GM12878 (cell line): ENCODE results near the gene RBM10.

Experiments
- ATF2 ChIP-seq: IDR thresholded peaks from 2 replicates; pipeline ENCODE4 v1.6.1; 2012; ENCODE audit warnings: low read length, inconsistent platforms
- CTCF ChIP-seq, 3 experiments: IDR thresholded peaks in 2 of 3; conservative IDR thresholded peaks in 1 of 3; 2 replicates each; pipeline ENCODE4 v1.5.1; 2011; ENCODE audit warnings: low read depth in 3 of 3, low read length in 3 of 3, mild to moderate bottlenecking in 3 of 3, control low read depth in 2 of 3, moderate library complexity in 2 of 3, inconsistent platforms in 1 of 3, mixed read lengths in 1 of 3; ENCODE audit not compliant: control insufficient read depth in 2 of 3, insufficient read depth in 1 of 3; ENCODE audit errors: extremely low read depth in 1 of 3
- E2F4 ChIP-seq: IDR thresholded peaks from 2 replicates; pipeline ENCODE4 v1.6.1; 2012; ENCODE audit warnings: low read depth, low read length, improper control_type of control experiment
- ETV6 ChIP-seq, 2 experiments: fragments of 450-650 bp in 1 of 2; IDR thresholded peaks in 1 of 2; conservative IDR thresholded peaks in 1 of 2; 2 replicates each; pipeline ENCODE4 v1.6.1; 2014; ENCODE audit warnings: antibody characterized with exemption in 1 of 2, borderline replicate concordance in 1 of 2, low read depth in 1 of 2, mild to moderate bottlenecking in 1 of 2, moderate library complexity in 1 of 2
- EZH2 ChIP-seq: IDR thresholded peaks from 2 replicates; pipeline ENCODE4 v1.6.1; 2012; ENCODE audit warnings: low read depth, mild to moderate bottlenecking, control low read depth, inconsistent platforms, low read length, borderline replicate concordance; ENCODE audit not compliant: control insufficient read depth
- IRF3 ChIP-seq: fragments of 450-650 bp; IDR thresholded peaks from 2 replicates; pipeline ENCODE4 v1.6.1; 2014; ENCODE audit warnings: mild to moderate bottlenecking
- LARP7 ChIP-seq: fragments of 450-650 bp; IDR thresholded peaks from 2 replicates; pipeline ENCODE4 v1.6.1; 2017; ENCODE audit warnings: mild to moderate bottlenecking
- MAX ChIP-seq: IDR thresholded peaks from 2 replicates; pipeline ENCODE4 v1.6.1; 2012; ENCODE audit warnings: low read depth, low read length, improper control_type of control experiment
- MYC ChIP-seq: IDR thresholded peaks from 2 replicates; pipeline ENCODE4 v1.6.1; 2011; ENCODE audit warnings: mild to moderate bottlenecking, low read length, moderate library complexity, inconsistent platforms; ENCODE audit not compliant: insufficient read depth, insufficient replicate concordance, insufficient read length, severe bottlenecking
- POLR2AphosphoS5 ChIP-seq: IDR thresholded peaks from 2 replicates; pipeline ENCODE4 v1.6.1; 2011; ENCODE audit warnings: mild to moderate bottlenecking, low read length, inconsistent platforms
- REST ChIP-seq: IDR thresholded peaks from 2 replicates; pipeline ENCODE4 v1.6.1; 2012; ENCODE audit warnings: mild to moderate bottlenecking, low read depth, low read length

- TF ChIP-seq LARP7 (no peak), E2F4 (no peak), CTCF (IDR thresholded peaks at IDR 0.05 in 2 of 3, conservative IDR thresholded peaks at IDR 0.05 in 1 of 3; ENCODE audit: control insufficient read depth in 2 of 3, extremely low read depth in 1 of 3, insufficient read depth in 1 of 3, low read depth in 3 of 3, low read length in 3 of 3) (no peak), REST (no peak), IRF3 (no peak), MYC (no peak), EZH2 (no peak), ETV6 (conservative IDR thresholded peaks at IDR 0.05 in 1 of 2, IDR thresholded peaks at IDR 0.05 in 1 of 2; ENCODE audit: borderline replicate concordance in 1 of 2, low read depth in 1 of 2) (no peak), POLR2AphosphoS5 (no peak), MAX (no peak), ATF2 (no peak)
These were observed 23.6 kb downstream of the RBM10 start for GRCh38 chrX:47168495-47169073.
